Lung (tissue), 12 donors: Measurements from ENCODE around the gene COLEC12. TPM values are rescaled to one million over a fixed set of nuclear protein-coding genes. Genes with fewer than 3 reads are reported as not detected.
"Not testable (repeated sequence)": the region's sequence is repeated elsewhere in the genome, so short reads cannot be mapped to it uniquely, and the experiment has no call there.

Source experiments
- ATAC-seq: fragments of 200-7000 bp; cut with Tn5 transposase; one replicate; pipeline ENCODE4 v1.9.1; 2020; ENCODE audit warnings: moderate number of reproducible peaks; ENCODE audit not compliant: insufficient read depth, low FRiP score
- DNase-seq, 3 donors: peaks; one replicate each; pipeline ENCODE4 v3.0.0-alpha.2; 2013 to 2017
- H3K27ac ChIP-seq, 2 donors: one replicate each; pipeline ENCODE4 v1.5.1; 2013; ENCODE audit warnings: mild to moderate bottlenecking in 2 of 2, moderate library complexity in 2 of 2, control low read depth in 1 of 2, inconsistent platforms in 1 of 2, low read depth in 1 of 2, low read length in 1 of 2
- H3K27me3 ChIP-seq, 3 donors: one replicate each; pipeline ENCODE4 v1.5.1; 2013; ENCODE audit warnings: low read length in 2 of 3; ENCODE audit not compliant: control insufficient read depth in 3 of 3, insufficient read depth in 3 of 3
- H3K36me3 ChIP-seq, 4 donors: one replicate each; pipeline ENCODE4 v1.5.1; 2013; ENCODE audit warnings: low read length in 4 of 4, mild to moderate bottlenecking in 1 of 4, moderate library complexity in 1 of 4; ENCODE audit not compliant: control insufficient read depth in 4 of 4, insufficient read depth in 4 of 4
- H3K4me1 ChIP-seq, 5 donors: one replicate each; pipeline ENCODE4 v1.5.1; 2013; ENCODE audit warnings: low read length in 5 of 5, mild to moderate bottlenecking in 2 of 5, moderate library complexity in 1 of 5; ENCODE audit not compliant: control insufficient read depth in 5 of 5, insufficient read depth in 5 of 5
- H3K4me3 ChIP-seq: one replicate; pipeline ENCODE4 v1.5.1; 2013; ENCODE audit warnings: mild to moderate bottlenecking, control low read depth, moderate library complexity
- H3K9ac ChIP-seq, 2 donors: one replicate each; pipeline ENCODE4 v1.5.1; 2013; ENCODE audit warnings: low read length in 2 of 2, control low read depth in 1 of 2; ENCODE audit not compliant: insufficient read depth in 1 of 2
- H3K9me3 ChIP-seq, 4 donors: one replicate each; pipeline ENCODE4 v1.5.1; 2013; ENCODE audit warnings: low read length in 3 of 4, mild to moderate bottlenecking in 1 of 4, moderate library complexity in 1 of 4; ENCODE audit not compliant: control insufficient read depth in 4 of 4, insufficient read depth in 3 of 4
- WGBS, 2 donors: extraction: QIAGEN DNeasy Blood & Tissue Kit; methylation state at CpG; one replicate each; pipeline ENCODE4 v1.1.7; 2013; 5-methylcytosine and 5-hydroxymethylcytosine counted together
- polyA plus RNA-seq, 2 donors: library from polyadenylated mRNA; stranded (reverse); fragments of 200-250 nt; gene quantifications; one replicate each; pipeline ENCODE4 v1.2.1, GENCODE V29; 2013
- total RNA-seq, 2 donors: library from RNA; depleted of rRNA in 1 of 2; stranded (reverse); fragments of >200 nt in 1 of 2; gene quantifications; one replicate each; pipeline ENCODE4 v1.2.1, GENCODE V29; 2014 to 2021
- TF ChIP-seq, protein P1 (sequence below): IDR thresholded peaks from 2 replicates; pipeline ENCODE4 v1.5.1; 2012; ENCODE audit warnings: mild to moderate bottlenecking; ENCODE audit errors: control extremely low read depth, extremely low read depth
- donor health status: control.
- donor health status: control.
- donor health status: Bipolar disorder and iron deficiency.
- donor health status: healthy.
- donor health status: DM: yes; HTN: yes; CAD: no.

Gene COLEC12
- total and polyA plus RNA-seq, 4 donors = 10.3 to 108 (median 28.1) TPM

DNA sequence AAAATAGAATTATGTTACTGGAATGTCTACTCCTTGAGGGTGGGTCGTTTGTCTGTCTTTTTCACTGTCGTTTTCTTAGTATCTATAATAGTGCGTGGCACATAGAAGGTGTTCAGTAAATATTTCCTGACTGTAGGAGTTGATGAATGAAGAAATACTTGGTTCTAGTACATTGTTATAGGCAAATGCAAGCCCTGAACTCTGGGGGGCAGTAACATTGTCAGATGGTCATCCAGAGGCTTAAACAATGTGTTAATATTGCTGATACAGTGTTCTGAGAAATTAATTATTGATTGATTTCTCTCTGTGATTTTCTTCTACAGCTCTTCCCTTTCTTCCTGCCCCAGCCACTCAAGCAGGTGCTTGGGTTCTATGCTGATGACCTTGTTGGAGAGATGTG is 208.2 kb downstream of the COLEC12 start:
- Histone ChIP-seq H3K4me1 (peaks cover 0 to 1% (median 0%) of the 10 kb centered on the region in 5 donors), H3K4me3 (no peak overlapping the region), H3K27me3 (no peaks in the 10 kb centered on the region), H3K9ac (no peak overlapping the region), H3K9me3 (no peaks in the 10 kb centered on the region), H3K36me3 (no peaks in the 10 kb centered on the region), H3K27ac (no peak overlapping the region)
- DNase-seq (no peak), ATAC-seq (no peak)
- TF ChIP-seq, protein P1, sequence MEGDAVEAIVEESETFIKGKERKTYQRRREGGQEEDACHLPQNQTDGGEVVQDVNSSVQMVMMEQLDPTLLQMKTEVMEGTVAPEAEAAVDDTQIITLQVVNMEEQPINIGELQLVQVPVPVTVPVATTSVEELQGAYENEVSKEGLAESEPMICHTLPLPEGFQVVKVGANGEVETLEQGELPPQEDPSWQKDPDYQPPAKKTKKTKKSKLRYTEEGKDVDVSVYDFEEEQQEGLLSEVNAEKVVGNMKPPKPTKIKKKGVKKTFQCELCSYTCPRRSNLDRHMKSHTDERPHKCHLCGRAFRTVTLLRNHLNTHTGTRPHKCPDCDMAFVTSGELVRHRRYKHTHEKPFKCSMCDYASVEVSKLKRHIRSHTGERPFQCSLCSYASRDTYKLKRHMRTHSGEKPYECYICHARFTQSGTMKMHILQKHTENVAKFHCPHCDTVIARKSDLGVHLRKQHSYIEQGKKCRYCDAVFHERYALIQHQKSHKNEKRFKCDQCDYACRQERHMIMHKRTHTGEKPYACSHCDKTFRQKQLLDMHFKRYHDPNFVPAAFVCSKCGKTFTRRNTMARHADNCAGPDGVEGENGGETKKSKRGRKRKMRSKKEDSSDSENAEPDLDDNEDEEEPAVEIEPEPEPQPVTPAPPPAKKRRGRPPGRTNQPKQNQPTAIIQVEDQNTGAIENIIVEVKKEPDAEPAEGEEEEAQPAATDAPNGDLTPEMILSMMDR = no peak
- WGBS, 2 donors = 63 to 73% methylated on average over 3 of the region's 3 CpGs

DNA sequence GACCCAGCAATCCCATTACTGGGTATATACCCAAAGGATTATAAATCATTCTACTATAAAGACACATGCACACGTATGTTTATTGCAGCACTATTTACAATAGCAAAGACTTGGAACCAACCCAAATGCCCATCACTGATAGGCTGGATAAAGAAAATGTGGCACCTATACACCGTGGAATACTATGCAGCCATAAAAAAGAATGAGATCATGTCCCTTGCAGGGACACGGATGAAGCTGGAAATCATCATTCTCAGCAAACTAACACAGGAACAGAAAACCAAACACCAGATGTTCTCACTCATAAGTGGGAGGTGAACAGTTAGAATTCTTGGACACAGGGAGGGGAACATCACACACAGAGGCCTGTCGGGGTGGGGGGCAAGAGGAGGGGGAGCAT is 210.5 kb downstream of the COLEC12 start:
- WGBS, 2 donors = 85 to 92% methylated on average over 4 of the region's 4 CpGs
- not testable (repeated sequence) for H3K4me1 ChIP-seq, ATAC-seq

DNA sequence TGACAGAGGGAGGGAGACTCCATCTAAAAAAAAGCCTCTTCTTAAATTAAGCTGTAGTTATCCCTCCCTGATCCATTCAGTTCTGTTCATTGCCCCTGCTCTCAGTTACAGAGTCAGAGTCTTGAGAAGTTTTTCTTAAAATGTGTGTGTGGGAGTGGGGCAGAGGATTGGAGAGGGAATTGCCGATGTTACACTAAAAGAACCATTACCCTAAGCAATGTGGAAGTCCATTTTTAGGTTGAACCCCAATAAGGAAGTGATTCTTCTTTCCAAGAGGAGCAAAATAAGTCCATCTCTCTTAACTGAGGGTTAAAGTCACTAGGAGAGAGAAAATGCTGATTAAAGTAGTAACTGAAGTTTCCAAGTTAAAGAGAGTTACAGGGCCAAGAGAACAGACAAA is 211.5 kb downstream of the COLEC12 start:
- 40 to 80% methylated on average over 1 of the region's 1 CpG for WGBS, 2 donors
- ATAC-seq = no peak
- H3K36me3 ChIP-seq = no peaks in the 10 kb centered on the region
- H3K27ac ChIP-seq = no peak overlapping the region
- TF ChIP-seq, protein P1 = no peak
- no peak overlapping the region for H3K9ac ChIP-seq
- no peak for DNase-seq
- H3K4me1 ChIP-seq = no peaks in the 10 kb centered on the region
- H3K4me3 ChIP-seq = no peak overlapping the region
- no peaks in the 10 kb centered on the region for H3K27me3 ChIP-seq
- no peaks in the 10 kb centered on the region for H3K9me3 ChIP-seq

More for the DNA sequence above, 210.5 kb downstream of the COLEC12 start:
- not testable (repeated sequence) for H3K27ac ChIP-seq, H3K9me3 ChIP-seq, H3K9ac ChIP-seq, H3K27me3 ChIP-seq, DNase-seq, H3K36me3 ChIP-seq, H3K4me3 ChIP-seq

DNA sequence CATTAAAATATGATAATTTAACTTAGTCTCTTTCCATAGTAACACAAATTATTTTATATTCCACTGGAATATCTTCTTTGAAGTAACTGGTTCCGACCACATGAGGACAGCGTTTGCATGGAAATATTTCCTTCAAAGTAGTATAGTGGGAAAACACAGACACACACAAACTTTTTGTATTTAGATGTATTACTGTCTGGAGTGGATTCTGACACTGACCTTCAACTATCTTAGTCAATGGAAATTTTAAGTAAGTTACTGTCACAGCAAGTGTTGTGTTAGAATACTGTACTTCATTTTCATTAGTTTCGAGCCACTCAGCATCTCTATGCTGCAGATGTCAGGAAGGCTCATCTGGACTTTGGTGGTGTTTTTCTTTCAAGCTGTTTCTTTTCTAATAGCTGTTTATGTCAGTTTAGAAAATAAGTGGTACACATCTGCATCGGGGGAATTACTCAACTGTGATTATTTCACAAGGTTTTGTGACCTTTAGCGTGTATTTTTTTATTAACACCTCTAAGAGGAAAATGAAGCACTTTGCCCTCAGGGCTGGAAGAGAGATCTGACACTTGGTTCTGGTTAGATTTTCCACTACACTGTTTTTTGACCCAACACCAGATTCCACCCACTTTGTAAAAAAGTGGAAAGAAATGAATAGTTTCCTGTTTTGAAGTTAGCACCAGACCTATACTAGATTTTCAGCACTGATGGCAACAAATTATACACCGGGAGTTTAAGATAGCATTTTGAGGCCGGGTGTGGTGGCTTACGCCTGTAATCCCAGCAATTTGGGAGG is 213.8 kb downstream of the COLEC12 start:
- Histone ChIP-seq H3K36me3 (no peaks in the 10 kb centered on the region), H3K9me3 (no peaks in the 10 kb centered on the region), H3K27ac (no peak overlapping the region), H3K9ac (no peak overlapping the region), H3K27me3 (no peaks in the 10 kb centered on the region), H3K4me3 (no peak overlapping the region), H3K4me1 (no peaks in the 10 kb centered on the region)
- TF ChIP-seq, protein P1 = peak; percentile 12
- peak in 2 of 3 donors; percentile 59 to 69 for DNase-seq
- WGBS, 2 donors = 62 to 69% methylated on average over 8 of the region's 8 CpGs
- ATAC-seq = no peak
